HG03432 (cell line): ENCODE data around the gene PSMB3.

ENCODE experiments used
- ATAC-seq: cut with Tn5 transposase; IDR thresholded peaks from one replicate; pipeline ENCODE4 v1.9.1; 2021; ENCODE audit warnings: mild to moderate bottlenecking, moderate library complexity; ENCODE audit not compliant: unreplicated experiment

Gene PSMB3

DNA sequence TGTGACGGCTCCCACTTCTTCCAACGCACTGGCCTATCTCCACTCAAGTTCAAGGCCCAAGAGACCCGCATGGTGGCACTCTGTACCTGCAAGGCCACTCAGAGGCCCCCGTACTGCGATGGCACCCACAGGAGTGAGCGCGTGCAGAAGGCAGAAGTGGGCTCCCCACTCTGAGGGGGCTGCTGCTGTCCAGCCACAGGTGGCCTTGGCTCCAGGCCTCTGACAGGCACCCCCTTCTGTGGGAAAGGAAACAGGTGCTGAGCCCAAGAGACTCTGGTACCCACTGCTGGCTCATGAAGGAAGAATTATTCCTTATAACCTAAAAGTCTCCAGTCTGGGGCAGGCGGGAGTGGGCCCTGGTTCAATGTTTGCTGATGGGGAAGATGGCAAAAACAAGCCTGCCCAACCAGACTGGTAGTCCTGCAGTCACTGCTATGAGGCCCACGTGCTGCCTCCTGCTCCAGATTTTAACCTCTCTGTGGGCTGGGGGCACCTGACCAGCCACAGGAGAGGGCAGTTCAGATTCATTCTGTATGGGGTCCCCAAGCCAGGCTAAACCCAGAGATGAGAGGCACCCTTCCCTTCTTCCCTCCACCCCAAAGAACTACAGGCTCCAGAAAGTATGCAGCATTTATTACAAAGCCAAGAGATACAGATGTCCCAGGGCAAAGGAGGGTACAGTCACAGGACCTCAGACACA lies 19.1 kb upstream of the PSMB3 start:
- ATAC-seq: no peak

DNA sequence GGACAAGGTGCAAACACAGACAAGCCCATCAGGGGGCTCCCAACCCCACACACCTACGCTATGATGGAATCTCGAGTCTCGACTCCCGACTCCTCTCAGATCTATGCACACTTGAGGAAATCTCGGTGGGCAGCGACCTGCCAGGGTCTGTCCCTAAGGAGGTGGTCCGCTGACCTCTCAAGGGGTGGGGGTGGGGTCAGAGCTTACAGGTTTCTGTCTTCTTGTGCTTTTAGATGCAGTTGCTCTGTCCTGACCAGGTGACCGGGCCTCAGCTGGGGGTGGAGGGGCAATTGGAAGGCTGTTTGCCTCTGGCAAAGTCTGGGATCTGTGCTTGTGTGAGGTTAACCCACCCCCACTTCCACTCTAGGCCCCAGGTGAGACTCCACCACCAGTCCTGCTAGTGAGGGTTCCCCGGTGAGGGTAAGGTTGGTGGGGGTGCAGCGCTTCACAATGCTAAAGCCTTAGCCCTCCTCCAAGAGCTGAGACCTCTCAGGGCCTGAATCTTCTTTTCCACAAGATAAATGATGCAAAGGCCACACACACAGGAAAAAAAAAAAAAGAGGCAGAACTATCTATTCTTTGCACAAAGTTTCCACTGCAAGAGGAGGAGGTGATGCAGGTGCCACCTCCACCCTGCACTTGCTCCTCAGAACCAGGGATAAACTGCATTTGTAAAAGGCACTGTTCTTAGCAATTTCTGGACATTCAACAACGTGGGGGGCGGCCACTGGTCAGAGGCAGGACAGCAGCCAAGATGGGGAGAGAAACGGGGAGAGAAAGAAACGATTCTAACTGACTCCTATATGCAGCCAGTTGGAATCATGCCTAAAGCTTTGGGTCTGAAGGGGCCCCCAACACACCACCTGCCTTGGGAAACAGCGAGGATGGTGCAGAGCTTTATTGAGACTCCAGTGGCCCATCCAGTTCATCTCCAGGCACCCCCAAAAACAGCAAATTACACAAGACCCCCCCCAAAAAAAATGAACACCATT lies 18.3 kb upstream of the PSMB3 start:
- no peak for ATAC-seq

DNA sequence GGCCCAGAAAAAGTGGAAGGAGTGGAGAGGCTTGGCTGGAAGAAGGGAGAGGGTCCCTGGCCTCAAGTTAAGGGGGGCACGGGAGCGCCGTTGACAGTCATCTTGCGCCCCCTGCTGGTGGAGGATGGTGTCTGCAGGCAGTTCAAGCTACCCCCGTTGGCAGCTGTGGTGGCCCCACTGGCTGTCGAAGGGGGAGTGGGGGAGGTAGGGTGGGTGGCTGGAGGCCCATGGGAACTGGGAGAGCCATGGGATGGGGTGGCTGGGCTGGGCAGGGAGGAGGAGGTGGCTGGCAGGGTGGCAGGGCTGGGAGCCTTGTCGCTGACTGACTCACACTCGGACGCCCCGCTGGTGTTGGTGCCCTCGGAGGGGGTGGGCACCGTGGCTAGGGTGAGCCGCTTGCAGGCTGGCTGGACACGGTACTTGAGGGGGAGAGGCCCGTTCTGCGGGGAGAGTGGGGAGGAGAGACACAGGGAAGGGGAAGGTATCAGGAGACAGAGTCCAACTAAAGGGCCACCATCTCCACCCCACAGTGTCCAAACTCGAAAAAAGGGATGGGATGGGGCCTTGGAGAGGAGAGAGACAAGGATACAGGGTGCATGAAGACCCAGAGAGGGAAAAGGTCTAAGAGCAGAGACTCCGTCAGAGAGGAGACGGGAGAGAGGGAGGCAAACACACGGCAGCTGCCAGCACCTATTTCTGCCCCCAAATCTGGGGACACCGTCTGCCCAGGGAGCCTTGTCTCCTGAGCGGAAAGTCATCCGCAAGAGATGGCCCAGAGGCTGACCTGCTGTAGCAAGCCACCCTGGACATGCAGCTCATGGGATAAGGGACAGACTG lies 17.2 kb upstream of the PSMB3 start:
- ATAC-seq: no peak

DNA sequence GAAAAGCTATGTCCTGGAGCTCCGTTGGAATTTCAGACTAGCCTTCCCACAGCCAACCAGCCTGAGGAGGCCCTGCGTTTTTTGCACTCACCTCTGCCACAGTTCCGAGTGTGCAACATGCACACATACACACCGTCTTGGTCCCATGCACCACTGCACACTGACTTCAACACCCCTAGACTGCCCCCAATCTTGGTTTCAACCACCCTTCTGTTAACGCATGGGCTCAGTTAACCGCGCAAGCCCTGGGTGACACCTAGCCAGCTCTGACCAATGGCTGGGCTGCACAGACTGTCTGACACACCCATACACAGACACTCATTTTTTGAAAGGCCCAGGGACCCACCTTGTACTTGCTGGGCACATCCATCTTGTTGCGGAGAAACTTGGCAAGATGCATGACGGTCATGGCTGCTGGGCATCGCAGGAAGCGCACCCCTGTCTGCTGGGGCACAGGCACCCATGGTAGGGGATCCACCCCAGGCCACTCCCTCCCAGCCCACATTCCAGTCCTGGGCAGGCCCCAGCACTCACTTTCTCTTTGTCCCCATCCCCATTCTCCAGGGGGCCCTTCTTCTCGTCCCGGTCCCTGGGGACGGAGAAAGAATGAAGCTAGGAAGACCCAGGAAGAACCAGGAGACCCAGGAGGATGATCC lies 14.4 kb upstream of the PSMB3 start:
- ATAC-seq: no peak

DNA sequence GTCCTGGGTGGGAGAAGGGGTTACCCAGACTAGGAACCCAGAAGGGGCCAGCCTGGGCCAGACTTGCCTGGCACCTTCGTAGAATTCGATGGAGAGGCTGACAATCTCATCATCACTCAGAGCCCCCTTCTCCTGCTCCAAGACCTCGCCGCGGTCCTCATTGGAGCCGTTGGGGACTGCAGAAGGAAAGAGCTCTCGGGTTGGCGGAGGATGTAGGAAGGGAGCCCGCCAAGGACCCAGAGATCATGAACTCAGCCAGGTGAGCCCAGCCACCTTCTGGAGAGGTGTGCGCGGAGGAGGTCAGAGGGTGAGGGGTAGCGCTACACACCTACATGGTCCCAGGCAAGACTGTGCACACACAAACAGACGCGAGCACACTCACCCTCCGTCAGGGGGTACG lies 13.9 kb upstream of the PSMB3 start:
- ATAC-seq: no peak

DNA sequence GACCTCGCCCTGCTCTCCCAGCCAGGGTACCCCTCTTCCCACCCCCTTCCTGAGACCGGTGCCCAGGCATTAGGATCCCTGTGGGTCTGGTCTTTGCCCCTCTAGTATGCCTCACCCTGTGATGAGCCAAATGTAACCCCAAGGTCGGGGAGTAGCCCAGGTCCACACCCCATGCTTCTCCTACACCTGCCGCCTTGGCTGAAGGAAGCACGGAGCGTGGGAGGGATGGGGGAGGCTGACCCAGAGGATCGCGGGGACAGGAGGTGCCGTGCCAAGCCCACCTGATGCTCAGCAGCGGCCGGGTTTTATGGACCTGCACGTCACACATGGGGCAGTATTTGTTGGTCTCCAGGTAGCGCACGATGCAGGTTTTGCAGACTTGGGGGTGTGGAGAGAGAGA lies 13.2 kb upstream of the PSMB3 start:
- no peak for ATAC-seq

DNA sequence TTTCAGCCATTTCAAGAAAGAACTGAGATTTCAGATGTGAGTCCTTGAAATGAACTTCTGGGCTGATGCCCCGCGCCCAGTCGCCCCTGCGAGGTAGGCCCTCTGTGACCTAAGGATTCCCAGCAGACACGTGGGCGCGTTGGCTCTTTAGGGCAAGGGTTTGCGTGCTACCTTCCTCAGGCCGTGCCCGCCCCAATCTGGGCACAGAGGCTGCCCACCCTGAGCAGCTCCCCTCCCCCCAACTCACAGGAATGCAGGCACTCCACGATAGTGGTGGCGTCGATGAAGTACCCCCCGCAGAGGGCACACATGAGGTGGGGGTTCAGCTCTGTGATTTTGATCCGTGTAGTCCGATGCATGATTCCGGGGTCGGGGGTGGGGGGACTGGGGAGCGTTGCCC lies 12.5 kb upstream of the PSMB3 start:
- no peak for ATAC-seq

DNA sequence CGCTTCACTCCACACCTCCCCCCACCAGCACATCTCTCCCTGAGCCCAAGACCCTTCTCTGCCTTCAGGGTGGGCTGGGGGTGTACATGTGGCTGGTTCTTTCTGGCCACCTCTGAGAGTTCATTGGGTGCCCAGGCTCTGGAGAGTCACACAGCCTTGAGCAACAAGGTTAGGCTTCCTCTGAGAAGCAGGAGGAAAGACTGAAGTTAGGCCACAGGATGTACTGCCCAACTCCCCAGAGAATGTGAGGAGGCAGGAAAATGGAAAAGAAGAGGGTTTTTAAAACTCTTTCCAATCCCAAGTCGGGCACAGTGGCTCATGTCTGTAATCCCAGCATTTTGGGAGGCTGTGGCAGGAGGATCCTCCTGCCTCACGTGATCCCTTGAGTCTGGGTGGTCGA lies 11.7 kb upstream of the PSMB3 start:
- no peak for ATAC-seq

DNA sequence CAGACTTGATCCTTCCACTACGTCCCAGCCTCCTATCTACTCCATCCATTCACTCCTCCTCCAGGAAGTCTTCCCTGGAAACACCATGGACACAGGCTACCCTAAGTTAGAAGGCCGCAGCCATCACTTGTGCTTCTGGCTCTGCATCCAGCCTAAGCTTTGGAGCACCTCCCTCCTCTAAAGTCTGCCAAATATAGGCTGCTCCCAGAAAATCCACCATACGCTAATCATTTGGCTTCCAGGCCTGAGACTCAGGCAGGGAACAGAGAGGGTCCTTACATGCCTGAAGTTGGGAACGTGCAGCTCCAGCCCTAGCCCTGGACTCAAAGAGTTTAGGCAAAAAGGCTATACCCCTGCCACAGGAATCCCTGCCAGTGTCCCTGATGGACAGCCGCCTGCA lies 11.1 kb upstream of the PSMB3 start:
- ATAC-seq: no peak

DNA sequence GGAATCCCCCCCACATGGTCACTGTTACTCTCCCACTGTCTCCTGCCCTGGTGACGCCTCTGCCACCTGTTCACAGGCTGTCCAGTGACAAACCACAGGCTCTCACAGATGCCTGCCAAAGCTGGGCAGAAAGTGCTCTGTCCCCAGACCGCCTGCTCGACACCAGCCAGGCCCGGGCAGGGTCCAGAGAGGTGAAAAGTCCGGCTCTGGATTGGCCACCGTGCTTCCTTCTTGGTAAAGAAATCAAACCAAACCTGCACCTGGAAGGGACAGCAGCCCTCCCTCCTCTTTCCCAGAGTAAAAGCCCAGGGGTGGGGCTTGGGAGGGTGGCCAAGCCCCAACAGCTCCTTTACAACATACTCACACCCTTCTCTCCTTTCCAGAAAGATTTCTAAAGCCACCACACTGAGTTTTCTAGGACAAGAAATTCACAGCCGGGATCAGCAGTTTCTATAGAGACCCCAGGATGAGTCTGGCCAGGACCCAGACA lies 10.6 kb upstream of the PSMB3 start:
- ATAC-seq: no peak

DNA sequence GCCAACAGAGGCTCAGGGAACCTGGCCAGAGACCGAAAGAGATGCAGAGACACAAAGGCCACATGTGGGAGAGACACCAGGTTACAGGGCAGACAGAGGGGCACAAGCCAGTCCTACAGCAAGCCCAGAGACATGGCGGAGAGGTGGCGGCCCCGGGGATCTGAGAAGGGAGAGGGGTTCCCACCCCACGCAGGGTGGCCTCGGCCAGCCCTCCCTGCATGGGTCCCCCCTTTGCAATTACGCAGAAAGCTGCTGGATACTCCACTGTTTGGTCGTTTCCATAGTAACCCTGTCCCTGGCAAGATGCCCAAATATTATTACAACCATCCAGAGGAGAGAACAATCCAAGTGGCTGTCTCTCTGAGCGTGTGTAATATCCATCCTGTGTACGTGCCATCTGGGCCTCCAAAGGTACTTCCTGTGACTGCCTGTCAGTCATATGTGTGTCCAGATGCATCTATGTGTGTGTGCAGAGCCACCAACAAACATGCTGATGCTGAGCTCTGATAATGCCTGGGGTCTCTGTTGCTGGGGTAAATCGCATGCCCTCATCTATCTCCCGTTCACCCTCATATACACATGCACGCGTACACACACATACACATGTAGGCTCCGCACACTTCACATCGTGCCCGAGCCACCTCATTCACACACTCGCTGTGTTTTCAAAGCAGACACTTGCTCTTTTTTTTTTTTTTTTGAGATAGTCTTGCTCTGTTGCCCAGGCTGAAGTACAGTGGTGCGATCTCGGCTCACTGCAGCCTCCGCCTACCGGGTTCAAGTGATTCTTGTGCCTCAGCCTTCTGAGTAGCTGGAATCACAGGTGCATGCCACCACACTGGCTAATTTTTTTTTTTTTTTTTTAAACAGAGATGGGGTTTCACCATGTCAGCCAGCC lies 9.9 kb upstream of the PSMB3 start:
- no peak for ATAC-seq

DNA sequence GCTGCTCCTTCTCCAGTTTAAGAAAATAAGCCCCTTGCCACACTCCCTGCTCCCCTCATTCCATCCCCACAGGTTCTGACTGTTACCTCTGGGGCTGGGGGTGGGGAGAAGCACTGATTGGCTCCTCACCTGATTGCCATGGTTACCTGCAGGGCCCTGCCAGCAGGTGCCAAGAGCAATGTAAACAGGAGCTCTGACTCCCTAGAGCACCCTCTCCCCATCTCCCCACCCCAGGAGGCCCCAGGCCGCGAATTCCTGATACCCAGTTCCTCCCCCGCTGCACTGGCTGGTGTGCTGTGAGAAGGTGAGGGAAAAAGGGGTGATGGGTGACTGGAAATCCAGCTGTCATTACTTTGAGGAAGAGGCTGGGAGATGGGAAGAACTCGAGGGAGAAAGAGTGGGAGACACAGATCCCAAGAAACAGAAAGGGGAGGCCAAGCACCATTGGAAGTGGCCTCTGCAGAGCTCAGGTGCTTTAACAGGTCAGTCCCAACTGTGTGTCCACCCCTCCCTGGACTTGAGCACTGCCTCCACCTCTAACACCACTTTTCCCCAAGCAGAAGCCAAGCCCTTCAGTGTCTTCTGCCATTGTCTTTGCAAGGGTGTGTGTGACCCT lies 8.9 kb upstream of the PSMB3 start:
- no peak for ATAC-seq

DNA sequence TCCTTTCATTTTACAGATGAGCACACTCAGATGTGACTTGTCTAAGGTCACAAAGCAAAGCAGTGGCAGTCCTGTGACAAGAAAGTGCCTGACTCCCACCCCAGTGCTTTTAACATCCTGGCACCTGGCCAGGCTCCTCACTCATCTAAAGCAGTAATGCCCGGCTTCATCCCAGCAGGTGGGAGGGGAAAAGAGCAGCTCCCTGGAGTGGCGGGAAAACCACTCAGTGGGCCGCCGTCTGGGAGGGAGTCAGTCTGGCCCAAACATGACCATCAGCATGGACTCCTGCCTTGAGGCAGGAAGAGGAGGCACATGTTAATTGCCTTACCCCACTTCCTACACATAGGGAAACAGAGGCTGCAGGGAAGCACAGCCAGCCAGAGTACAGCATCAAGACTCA lies 7.0 kb upstream of the PSMB3 start:
- ATAC-seq: no peak

DNA sequence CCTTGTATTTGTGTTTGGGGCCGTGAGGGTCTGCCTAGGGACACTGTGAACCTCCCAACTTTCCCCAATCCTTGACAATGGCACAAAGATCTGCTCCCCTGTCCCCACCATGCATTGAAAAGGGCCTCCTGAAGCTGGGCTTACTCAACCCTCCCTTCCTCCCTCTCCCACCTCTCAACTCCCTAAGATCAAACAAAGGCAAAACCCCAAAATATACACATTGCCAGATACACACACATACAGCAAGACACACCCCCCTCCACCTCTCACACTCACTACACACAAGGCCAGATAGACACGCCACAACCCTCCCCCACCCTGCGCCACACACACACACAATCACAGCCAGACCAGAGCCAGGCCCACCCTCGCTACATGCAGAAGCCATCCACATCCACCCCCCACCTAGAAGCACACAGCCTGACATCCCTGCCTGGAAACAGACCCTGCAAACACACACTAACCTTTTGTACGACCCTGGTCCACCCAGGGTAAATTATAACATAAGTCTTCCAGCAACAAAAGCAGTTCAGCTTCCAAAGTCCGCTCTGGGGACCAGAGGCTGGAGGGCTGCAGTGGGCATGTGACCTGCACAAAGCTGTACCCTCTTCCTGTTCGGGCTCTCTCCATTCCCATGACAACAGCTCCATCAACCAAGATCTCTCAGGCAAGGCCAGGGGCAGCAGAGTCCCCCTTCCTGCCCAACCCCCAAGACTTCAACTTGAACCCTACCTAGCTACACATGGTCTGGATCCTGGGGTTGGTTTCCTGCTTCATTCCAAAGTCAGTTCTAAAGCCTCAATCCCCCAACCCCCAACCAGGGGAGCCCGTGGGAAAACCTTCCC lies 6.3 kb upstream of the PSMB3 start:
- no peak for ATAC-seq

DNA sequence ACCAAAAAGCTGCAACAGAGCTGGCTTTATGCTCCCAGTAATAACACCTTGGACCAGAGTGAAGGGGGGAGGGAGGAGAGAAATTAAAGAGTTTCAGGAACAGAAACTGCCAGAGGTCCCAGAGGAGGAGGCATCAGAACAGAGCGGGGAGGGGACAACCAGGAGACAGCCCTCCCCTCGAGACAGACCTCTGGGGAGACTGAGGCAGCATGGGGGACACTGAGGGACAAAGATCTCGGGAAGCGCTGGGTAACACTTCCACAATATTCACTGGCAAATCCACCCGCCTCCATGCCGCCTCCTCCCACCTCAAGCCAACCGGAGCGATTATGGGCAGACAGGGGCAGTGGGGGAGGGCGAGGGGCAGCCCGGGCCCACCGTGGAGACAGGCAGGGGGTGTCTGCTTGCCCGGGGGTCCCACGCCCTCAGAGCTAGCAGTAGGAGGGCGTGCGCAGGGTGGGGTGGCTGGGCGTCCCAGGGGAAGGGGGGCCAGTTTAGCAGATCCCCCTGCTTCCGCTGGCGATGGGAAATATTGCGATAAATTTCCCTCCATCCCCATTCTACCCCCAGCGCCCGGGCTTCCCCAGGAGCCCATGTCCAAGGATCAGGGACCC lies 5.6 kb upstream of the PSMB3 start:
- ATAC-seq: no peak

DNA sequence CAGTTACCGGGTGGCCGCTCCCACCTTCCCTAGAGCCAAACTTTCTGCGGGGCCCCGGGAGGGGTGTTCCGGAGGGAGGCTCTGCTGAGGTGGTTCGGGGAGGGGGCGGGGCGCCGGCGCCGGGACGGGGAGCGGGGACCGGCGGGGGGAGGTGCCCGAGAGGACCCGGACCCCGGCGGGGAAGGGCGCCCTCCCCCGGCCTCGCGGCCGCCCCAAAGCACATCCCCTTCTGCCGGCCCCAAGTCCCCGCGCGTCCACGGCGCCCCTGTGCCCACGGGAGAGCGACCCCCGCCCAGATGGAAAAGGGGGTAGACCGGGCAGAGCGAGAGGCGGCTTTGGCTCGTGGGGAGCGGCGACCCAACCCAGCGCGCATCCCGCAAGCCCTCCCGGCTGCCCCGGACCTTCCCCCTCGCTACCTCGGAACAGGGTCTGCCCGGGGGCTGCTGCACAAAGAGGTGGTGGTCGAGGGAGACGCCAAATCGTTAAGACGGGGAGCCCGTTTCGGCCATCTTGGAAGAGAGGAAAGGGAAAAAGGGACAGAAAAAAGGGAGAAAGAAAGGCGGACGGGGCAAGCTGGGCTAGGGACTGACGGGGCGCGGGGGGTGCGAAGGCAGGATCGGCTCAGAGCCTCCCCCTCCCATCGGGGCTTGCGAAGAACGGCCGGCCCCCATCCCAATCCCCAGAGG lies 4.9 kb upstream of the PSMB3 start:
- no peak for ATAC-seq

DNA sequence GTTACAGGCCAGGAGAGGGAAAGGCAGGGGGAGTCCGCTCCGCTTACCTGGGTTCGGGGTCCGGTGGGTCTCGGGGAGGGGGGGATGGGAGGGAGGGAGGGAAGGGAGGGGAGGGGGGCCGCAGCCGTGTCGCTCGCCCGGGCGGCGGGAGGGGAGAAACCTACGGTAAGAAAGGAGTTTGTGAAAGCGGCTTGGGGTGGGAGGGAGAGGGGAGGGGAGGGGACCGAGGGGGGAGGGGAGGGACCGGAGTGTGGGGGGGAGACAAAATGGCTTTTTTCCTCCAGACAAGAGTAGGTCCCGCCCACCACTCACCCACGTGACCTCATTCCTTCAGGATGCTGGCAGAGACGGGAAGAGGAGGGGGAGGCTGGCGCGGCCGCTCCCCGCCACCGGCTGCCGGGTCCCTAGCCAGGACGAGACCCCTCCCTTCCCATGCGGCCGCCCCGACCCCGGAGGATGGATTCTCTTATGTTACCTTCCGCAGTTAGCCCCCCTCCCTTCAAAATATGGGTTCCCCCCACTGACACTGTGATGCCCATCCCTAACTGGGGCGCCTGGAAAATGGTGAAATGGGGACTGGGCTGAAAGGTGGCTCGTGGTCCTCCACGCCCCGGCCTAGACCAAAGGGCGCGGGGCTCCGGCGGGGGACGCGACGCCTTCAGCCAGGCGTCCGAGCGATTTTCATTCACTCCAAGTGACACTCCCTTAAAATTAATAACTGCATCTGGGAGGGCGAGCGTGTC lies 4.2 kb upstream of the PSMB3 start, which contains the start of gene PCGF2:
Gene PCGF2 (minus strand): TSS at position 188 of the 743 bp plus-strand sequence. CDS start 7,934 bp downstream, outside the sequence.
- ATAC-seq: no peak
